GM19328 (cell line): ENCODE data around the gene SEMA3E.
"Not testable (repeated sequence)": the region's sequence is repeated elsewhere in the genome, so short reads cannot be mapped to it uniquely, and the experiment has no call there.

Source experiments
- ATAC-seq: cut with Tn5 transposase; IDR thresholded peaks from one replicate; pipeline ENCODE4 v1.9.1; 2021; ENCODE audit warnings: mild to moderate bottlenecking, moderate library complexity; ENCODE audit not compliant: unreplicated experiment

Gene SEMA3E

GRCh38 chr7:83457022-83457892 is 191.7 kb downstream of the SEMA3E start:
- no peak for ATAC-seq

- no peak for ATAC-seq
Observed at GRCh38 chr7:83456413-83456812, 192.5 kb downstream of the SEMA3E start.

- ATAC-seq, result no peak
Observed at GRCh38 chr7:83455612-83456011, 193.3 kb downstream of the SEMA3E start.

- no peak for ATAC-seq
Observed at GRCh38 chr7:83452256-83452655, 196.7 kb downstream of the SEMA3E start.

- ATAC-seq, result no peak
Observed at GRCh38 chr7:83451501-83452045, 197.4 kb downstream of the SEMA3E start.

- no peak for ATAC-seq
Observed at GRCh38 chr7:83449781-83450180, 199.2 kb downstream of the SEMA3E start.

- no peak for ATAC-seq
Observed at GRCh38 chr7:83447681-83448080, 201.3 kb downstream of the SEMA3E start.

- no peak for ATAC-seq
Observed at GRCh38 chr7:83446102-83446669, 202.8 kb downstream of the SEMA3E start.

GRCh38 chr7:83442911-83443310 is 206.0 kb downstream of the SEMA3E start:
- no peak for ATAC-seq

- no peak for ATAC-seq
Observed at GRCh38 chr7:83439026-83439425, 209.9 kb downstream of the SEMA3E start.

GRCh38 chr7:83430289-83430688 is 218.7 kb downstream of the SEMA3E start:
- not testable (repeated sequence) for ATAC-seq

GRCh38 chr7:83429493-83429892 is 219.4 kb downstream of the SEMA3E start:
- ATAC-seq, result no peak

GRCh38 chr7:83427884-83428283 is 221.1 kb downstream of the SEMA3E start:
- ATAC-seq, result no peak

GRCh38 chr7:83426325-83426724 is 222.6 kb downstream of the SEMA3E start:
- ATAC-seq, result no peak

- no peak for ATAC-seq
Observed at GRCh38 chr7:83419013-83419412, 229.9 kb downstream of the SEMA3E start.

- no peak for ATAC-seq
Observed at GRCh38 chr7:83415840-83416239, 233.1 kb downstream of the SEMA3E start.

- no peak for ATAC-seq
Observed at GRCh38 chr7:83414947-83415346, 234.0 kb downstream of the SEMA3E start.

- no peak for ATAC-seq
Observed at GRCh38 chr7:83413831-83414230, 235.1 kb downstream of the SEMA3E start.

GRCh38 chr7:83413424-83413823 is 235.5 kb downstream of the SEMA3E start:
- ATAC-seq, result no peak

GRCh38 chr7:83410989-83411591 is 237.8 kb downstream of the SEMA3E start:
- peak; percentile 52 for ATAC-seq

- no peak for ATAC-seq
Observed at GRCh38 chr7:83394776-83395175, 254.2 kb downstream of the SEMA3E start.

GRCh38 chr7:83388436-83388835 is 260.5 kb downstream of the SEMA3E start:
- no peak for ATAC-seq
